ENCODE results near the gene TGIF1. TPM values are rescaled to one million over a fixed set of nuclear protein-coding genes. Genes with fewer than 3 reads are reported as not detected.

Gene TGIF1
- total RNA-seq, 1 experiment from 2014 or later: 172 TPM

DNA sequence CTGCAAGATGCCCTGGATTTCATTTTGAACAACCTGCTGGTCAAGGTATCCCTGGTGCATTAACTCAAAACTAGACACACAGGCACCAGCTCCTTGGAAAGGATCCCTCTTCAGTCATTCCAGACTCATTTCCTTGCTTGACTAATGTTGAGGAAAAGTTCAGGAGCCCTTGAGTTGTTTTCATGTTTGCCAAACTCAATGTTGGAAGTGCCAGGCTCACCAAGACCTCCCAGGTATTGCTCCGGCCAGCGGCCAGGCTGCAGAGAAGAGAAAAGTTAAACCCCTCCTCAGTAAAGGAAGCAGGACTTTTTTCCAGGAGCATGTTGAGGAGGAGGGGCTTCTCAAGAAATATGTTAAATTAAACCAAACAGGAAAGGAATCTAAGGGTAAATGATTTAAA is 42.7 kb downstream of the TGIF1 start:
- H3K27ac Mint-ChIP-seq (ENCODE audit: low read depth, unreplicated experiment): no peak overlapping the region
- no peak overlapping the region for H3K4me3 Mint-ChIP-seq (ENCODE audit: unreplicated experiment)
- H3K36me3 Mint-ChIP-seq (ENCODE audit: insufficient read depth, unreplicated experiment): peaks cover 7% of the 10 kb centered on the region
- no peaks in the 10 kb centered on the region for H3K27me3 Mint-ChIP-seq (ENCODE audit: insufficient read depth, unreplicated experiment)
- TF ChIP-seq, protein P1, sequence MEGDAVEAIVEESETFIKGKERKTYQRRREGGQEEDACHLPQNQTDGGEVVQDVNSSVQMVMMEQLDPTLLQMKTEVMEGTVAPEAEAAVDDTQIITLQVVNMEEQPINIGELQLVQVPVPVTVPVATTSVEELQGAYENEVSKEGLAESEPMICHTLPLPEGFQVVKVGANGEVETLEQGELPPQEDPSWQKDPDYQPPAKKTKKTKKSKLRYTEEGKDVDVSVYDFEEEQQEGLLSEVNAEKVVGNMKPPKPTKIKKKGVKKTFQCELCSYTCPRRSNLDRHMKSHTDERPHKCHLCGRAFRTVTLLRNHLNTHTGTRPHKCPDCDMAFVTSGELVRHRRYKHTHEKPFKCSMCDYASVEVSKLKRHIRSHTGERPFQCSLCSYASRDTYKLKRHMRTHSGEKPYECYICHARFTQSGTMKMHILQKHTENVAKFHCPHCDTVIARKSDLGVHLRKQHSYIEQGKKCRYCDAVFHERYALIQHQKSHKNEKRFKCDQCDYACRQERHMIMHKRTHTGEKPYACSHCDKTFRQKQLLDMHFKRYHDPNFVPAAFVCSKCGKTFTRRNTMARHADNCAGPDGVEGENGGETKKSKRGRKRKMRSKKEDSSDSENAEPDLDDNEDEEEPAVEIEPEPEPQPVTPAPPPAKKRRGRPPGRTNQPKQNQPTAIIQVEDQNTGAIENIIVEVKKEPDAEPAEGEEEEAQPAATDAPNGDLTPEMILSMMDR (IDR thresholded peaks at IDR 0.05; ENCODE audit: unreplicated experiment): no peak
- no peak for DNase-seq (ENCODE audit: unreplicated experiment)
- intact Hi-C loops (cut with micrococcal nuclease): no loop called here
- peaks cover 8% of the 10 kb centered on the region for H3K9me3 Mint-ChIP-seq (ENCODE audit: unreplicated experiment)
- no peaks in the 10 kb centered on the region for H3K4me1 Mint-ChIP-seq (ENCODE audit: insufficient read depth, unreplicated experiment)
- ChIA-PET CTCF (interaction anchor here (0.7 kb wide), 2 partner anchors 186 to 769 kb away, joined by 3 read pairs; no protein-coding TSS in a partner anchor), POLR2A (interaction anchor here (0.7 kb wide), 1 partner anchor 15 kb away, joined by 3 read pairs; no protein-coding TSS in a partner anchor)
- BruUV-seq (replicated peaks): no TSS peak

DNA sequence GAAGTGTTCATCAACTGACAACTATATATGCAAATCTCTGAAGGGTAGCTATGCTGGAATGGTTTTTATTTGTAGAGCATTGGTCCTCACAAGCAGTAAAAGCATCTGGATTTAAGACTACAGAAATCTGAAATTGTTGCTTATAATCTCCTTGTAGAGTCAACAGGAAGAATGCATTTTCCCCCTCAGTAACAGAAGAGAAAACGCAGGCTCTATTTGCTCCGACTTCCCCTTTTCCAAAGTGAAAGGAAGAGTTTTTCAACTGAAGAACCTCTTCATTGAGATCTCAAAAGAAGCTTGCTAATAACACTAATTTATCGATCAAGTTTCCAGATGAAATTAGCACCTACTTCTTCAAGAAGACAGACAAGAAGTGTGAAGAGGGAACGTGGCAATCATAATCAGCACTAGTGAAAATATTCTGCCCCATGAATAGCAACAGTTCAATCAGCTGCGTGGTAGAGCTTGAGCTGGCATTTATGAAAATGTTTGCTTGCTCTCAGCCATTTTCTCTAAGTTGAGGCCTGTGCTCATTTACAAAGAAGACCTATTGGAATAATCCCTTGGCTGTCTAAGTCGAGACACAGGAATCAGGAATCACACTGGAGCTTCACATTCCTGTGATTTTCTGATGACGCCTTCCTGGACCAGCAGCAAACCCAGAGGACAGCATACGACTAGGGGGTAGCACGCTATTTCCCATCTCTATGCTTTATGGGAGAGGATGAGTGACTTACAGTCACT is 43.7 kb downstream of the TGIF1 start:
- TF ChIP-seq, protein P1 (IDR thresholded peaks at IDR 0.05; ENCODE audit: unreplicated experiment): no peak
- no peak for DNase-seq (ENCODE audit: unreplicated experiment)
- H3K4me1 Mint-ChIP-seq (ENCODE audit: insufficient read depth, unreplicated experiment): no peaks in the 10 kb centered on the region
- intact Hi-C loops (cut with micrococcal nuclease): no loop called here
- CTCF ChIA-PET: interaction anchor here (0.7 kb wide), 1 partner anchor 31 kb away, joined by 3 read pairs; no protein-coding TSS in a partner anchor
- no peak overlapping the region for H3K4me3 Mint-ChIP-seq (ENCODE audit: unreplicated experiment)
- POLR2A ChIA-PET: no interaction called here
- BruUV-seq (replicated peaks): no TSS peak
- no peak overlapping the region for H3K27ac Mint-ChIP-seq (ENCODE audit: low read depth, unreplicated experiment)
- peaks cover 6% of the 10 kb centered on the region for H3K36me3 Mint-ChIP-seq (ENCODE audit: insufficient read depth, unreplicated experiment)
- no peaks in the 10 kb centered on the region for H3K27me3 Mint-ChIP-seq (ENCODE audit: insufficient read depth, unreplicated experiment)
- peaks cover 8% of the 10 kb centered on the region for H3K9me3 Mint-ChIP-seq (ENCODE audit: unreplicated experiment)

DNA sequence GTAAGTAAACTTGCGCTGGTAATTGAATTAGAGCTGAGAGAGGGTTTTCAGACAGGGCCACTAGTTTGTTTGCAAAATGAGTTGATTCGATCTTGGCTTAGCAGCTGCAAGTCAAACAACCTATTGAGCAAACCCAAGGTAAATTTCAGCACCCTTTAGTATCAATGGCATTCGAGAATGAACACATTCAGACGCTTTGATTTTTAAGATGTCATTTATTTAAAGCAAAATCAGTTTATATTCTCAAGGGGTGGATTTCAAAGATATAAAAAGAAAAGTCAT is 44.2 kb downstream of the TGIF1 start:
- TF ChIP-seq, protein P1 (IDR thresholded peaks at IDR 0.05; ENCODE audit: unreplicated experiment): no peak
- Mint-ChIP-seq H3K9me3 (ENCODE audit: unreplicated experiment) (peaks cover 8% of the 10 kb centered on the region), H3K27ac (ENCODE audit: low read depth, unreplicated experiment) (no peak overlapping the region), H3K36me3 (ENCODE audit: insufficient read depth, unreplicated experiment) (peaks cover under 1% of the 10 kb centered on the region), H3K4me3 (ENCODE audit: unreplicated experiment) (no peak overlapping the region), H3K4me1 (ENCODE audit: insufficient read depth, unreplicated experiment) (no peaks in the 10 kb centered on the region), H3K27me3 (ENCODE audit: insufficient read depth, unreplicated experiment) (no peaks in the 10 kb centered on the region)
- DNase-seq (ENCODE audit: unreplicated experiment): no peak
- CTCF ChIA-PET: interaction anchor here (0.7 kb wide), 1 partner anchor 31 kb away, joined by 3 read pairs; no protein-coding TSS in a partner anchor
- POLR2A ChIA-PET: no interaction called here
- intact Hi-C loops (cut with micrococcal nuclease): no loop called here
- BruUV-seq (replicated peaks): no TSS peak

DNA sequence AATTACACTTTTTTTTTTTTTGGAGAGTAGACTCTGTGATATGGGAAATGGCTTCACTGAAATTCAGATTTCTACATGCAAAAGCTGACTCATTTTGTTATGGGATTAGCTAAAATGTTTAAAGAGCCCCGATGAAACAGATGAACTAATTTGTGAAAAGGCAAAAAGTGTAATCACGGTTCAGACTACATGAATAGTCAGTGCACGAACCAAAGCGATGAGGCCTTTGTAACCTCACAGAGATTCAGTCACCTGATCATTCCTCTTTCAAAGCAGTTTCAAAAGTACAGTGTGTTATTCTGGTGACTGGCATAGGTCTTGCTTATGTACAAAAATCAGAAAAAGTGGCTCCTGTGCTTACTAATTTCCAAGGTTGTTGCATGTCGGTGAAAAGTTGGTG is 44.6 kb downstream of the TGIF1 start:
- TF ChIP-seq, protein P1 (IDR thresholded peaks at IDR 0.05; ENCODE audit: unreplicated experiment): no peak
- no TSS peak for BruUV-seq (replicated peaks)
- Mint-ChIP-seq H3K4me1 (ENCODE audit: insufficient read depth, unreplicated experiment) (no peaks in the 10 kb centered on the region), H3K36me3 (ENCODE audit: insufficient read depth, unreplicated experiment) (no peaks in the 10 kb centered on the region), H3K27me3 (ENCODE audit: insufficient read depth, unreplicated experiment) (no peaks in the 10 kb centered on the region), H3K27ac (ENCODE audit: low read depth, unreplicated experiment) (no peak overlapping the region), H3K9me3 (ENCODE audit: unreplicated experiment) (peaks cover 6% of the 10 kb centered on the region), H3K4me3 (ENCODE audit: unreplicated experiment) (no peak overlapping the region)
- no peak for DNase-seq (ENCODE audit: unreplicated experiment)
- CTCF ChIA-PET: interaction anchor here (0.7 kb wide), 1 partner anchor 30 kb away, joined by 3 read pairs; no protein-coding TSS in a partner anchor
- intact Hi-C loops (cut with micrococcal nuclease): no loop called here
- POLR2A ChIA-PET: no interaction called here
